CD4-positive, alpha-beta memory T cell (primary cell): ENCODE data around the gene C9orf152. TPM values are rescaled to one million over a fixed set of nuclear protein-coding genes. Genes with fewer than 3 reads are reported as not detected.
"Not testable (repeated sequence)": the region's sequence is repeated elsewhere in the genome, so short reads cannot be mapped to it uniquely, and the experiment has no call there.

Source experiments
- CTCF ChIA-PET: fragments of 350-600 bp; sonication (Branson Sonifier 250); formaldehyde crosslinking; loops from one replicate; lab custom pipeline; 2021; ENCODE audit warnings: inconsistent platforms; ENCODE audit not compliant: partially characterized antibody; lab: Charles Lee
- POLR2A ChIA-PET: fragments of 350-600 bp; sonication (Branson Sonifier 250); formaldehyde crosslinking; loops from one replicate; lab custom pipeline; 2021; ENCODE audit not compliant: partially characterized antibody; lab: Charles Lee
- DNase-seq, 5 donors: peaks; one replicate each; pipeline versions ENCODE4 v3.0.0 to v3.0.0-alpha.2; 2020 to 2022; ENCODE audit warnings: mixed read lengths in 1 of 5
- H3K27ac ChIP-seq: one replicate; pipeline ENCODE4 v1.7.0; 2013; ENCODE audit warnings: low read depth, low read length
- H3K27me3 ChIP-seq: 2 replicates; pipeline ENCODE4 v1.7.0; 2013; ENCODE audit warnings: mild to moderate bottlenecking, low read length, moderate library complexity; ENCODE audit not compliant: insufficient read depth
- H3K36me3 ChIP-seq: 2 replicates; pipeline ENCODE4 v1.7.0; 2013; ENCODE audit warnings: mild to moderate bottlenecking, low read length, moderate library complexity; ENCODE audit not compliant: insufficient read depth
- H3K4me1 ChIP-seq: 2 replicates; pipeline ENCODE4 v1.7.0; 2013; ENCODE audit warnings: mild to moderate bottlenecking, low read length, moderate library complexity; ENCODE audit not compliant: insufficient read depth
- H3K4me3 ChIP-seq, 2 donors: one replicate each; pipeline ENCODE4 v1.7.0; 2013; ENCODE audit warnings: low read length in 2 of 2, mild to moderate bottlenecking in 1 of 2
- H3K9me3 ChIP-seq, 2 donors: one replicate each; pipeline ENCODE4 v1.7.0; 2013; ENCODE audit warnings: low read length in 2 of 2, control low read depth in 1 of 2; ENCODE audit not compliant: control insufficient read depth in 1 of 2
- H3K27ac Mint-ChIP-seq, 7 donors: one replicate each; pipeline ENCODE4 v1.8.0; 2020 to 2021; ENCODE audit warnings: mixed read lengths in 7 of 7, mild to moderate bottlenecking in 6 of 7, inconsistent platforms in 3 of 7, moderate library complexity in 3 of 7
- H3K27me3 Mint-ChIP-seq, 2 donors: one replicate each; pipeline ENCODE4 v1.8.0; 2020 to 2021; ENCODE audit warnings: mixed read lengths in 2 of 2
- H3K36me3 Mint-ChIP-seq, 2 donors: one replicate each; pipeline ENCODE4 v1.8.0; 2020 to 2021; ENCODE audit warnings: mixed read lengths in 2 of 2, inconsistent platforms in 1 of 2, mild to moderate bottlenecking in 1 of 2
- H3K4me1 Mint-ChIP-seq, 4 donors: one replicate each; pipeline ENCODE4 v1.8.0; 2020 to 2021; ENCODE audit warnings: mixed read lengths in 4 of 4, mild to moderate bottlenecking in 1 of 4
- H3K4me3 Mint-ChIP-seq, 8 donors: one replicate each; pipeline ENCODE4 v1.8.0; 2020 to 2021; ENCODE audit warnings: mixed read lengths in 8 of 8, mild to moderate bottlenecking in 7 of 8, moderate library complexity in 6 of 8, inconsistent platforms in 3 of 8
- H3K9me3 Mint-ChIP-seq, 8 donors: one replicate each; pipeline ENCODE4 v1.8.0; 2020 to 2021; ENCODE audit warnings: mixed read lengths in 8 of 8, mild to moderate bottlenecking in 5 of 8, inconsistent platforms in 3 of 8, moderate library complexity in 1 of 8
- intact Hi-C: fragments of 100-400 bp; cut with micrococcal nuclease; formaldehyde crosslinking; loops from one replicate; pipeline ENCODE4 v1.15.1; 2023
- polyA plus RNA-seq, 2 donors: library from polyadenylated mRNA; unstranded; fragments of 300-500 nt; fragmentation: Illumina TruSeq; gene quantifications; one replicate each; pipeline ENCODE4 v1.2.3, GENCODE V29; 2021
- total RNA-seq, 2 experiments: library from RNA; stranded (reverse); gene quantifications; one replicate each; pipeline ENCODE4 v1.2.3, GENCODE V29; 2021

The C9orf152 gene
- total and polyA plus RNA-seq, 4 experiments from 2014 or later: not detected

DNA sequence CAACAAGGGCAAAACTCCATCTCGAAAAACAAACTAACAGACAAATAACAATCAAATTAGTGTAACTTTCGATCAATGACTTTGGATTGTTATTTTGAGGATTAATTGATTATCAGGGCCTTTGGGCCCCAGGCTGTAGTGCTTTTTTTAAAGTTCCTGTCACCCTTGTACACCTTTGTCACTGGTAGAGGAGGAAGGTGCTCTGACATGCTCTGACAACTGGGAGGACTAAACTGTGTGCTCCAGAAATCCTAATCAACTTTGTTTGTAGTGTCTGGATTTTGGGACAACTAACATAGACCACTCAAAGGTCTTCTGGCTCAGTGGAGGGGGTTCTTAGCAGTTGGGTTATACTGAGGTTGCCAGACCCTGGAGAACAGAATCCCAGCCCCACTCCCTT is 46.5 kb upstream of the C9orf152 start:
- intact Hi-C loops: loop anchor here (10.0 kb wide), 1 partner anchor 100 kb away; no protein-coding TSS in a partner anchor
- H3K27me3 Mint-ChIP-seq: no peaks in the 10 kb centered on the region
- no peaks in the 10 kb centered on the region for H3K9me3 Mint-ChIP-seq
- H3K27ac Mint-ChIP-seq: peak overlapping the region; percentile 48 to 98 (median 91)
- DNase-seq: no peak
- peaks cover 40% of the 10 kb centered on the region for H3K4me1 ChIP-seq
- peaks cover 30 to 47% (median 41%) of the 10 kb centered on the region in 4 donors for H3K4me1 Mint-ChIP-seq
- no peak overlapping the region for H3K4me3 ChIP-seq
- POLR2A ChIA-PET: no interaction called here
- CTCF ChIA-PET: no interaction called here
- no peaks in the 10 kb centered on the region for H3K27me3 ChIP-seq
- H3K36me3 ChIP-seq: peaks cover 7% of the 10 kb centered on the region
- H3K4me3 Mint-ChIP-seq: peak overlapping the region; percentile 94 to 99 (median 96)
- no peak overlapping the region for H3K27ac ChIP-seq
- H3K9me3 ChIP-seq: no peaks in the 10 kb centered on the region
- peaks cover 6 to 20% of the 10 kb centered on the region in 2 donors for H3K36me3 Mint-ChIP-seq

DNA sequence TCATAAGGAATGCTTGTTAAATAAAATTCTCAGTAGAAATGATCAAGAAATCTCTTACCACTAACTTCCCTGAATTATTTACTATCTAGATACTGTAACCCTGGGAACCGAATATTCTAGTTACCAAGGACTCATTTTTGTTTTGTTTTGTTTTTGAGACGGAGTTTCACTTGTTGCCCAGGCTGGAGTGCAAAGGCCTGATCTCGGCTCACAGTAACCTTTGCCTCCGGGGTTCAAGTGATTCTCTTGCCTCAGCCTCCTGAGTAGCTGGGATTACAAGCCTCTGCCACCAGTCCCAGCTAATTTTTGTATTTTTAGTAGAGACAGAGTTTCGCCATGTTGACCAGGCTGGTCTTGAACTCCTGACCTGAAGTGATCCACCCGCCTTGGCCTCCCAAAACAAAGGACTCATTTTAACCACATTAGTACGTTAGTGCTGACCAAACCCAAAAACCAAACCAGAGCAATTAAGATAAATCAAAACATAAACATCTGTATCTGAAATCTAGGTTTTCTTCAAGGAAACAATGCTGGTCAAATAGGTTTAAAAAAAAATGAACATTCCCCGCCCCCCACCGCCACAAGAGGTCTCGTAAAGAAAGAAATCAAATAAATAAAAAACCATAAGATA is 44.7 kb upstream of the C9orf152 start:
- intact Hi-C loops: loop anchor here (10.0 kb wide), 1 partner anchor 98 kb away; no protein-coding TSS in a partner anchor
- Mint-ChIP-seq H3K4me1 (peaks cover 30 to 46% (median 40%) of the 10 kb centered on the region in 4 donors), H3K4me3 (peak overlapping the region in 7 of 8 donors; percentile 22 to 99 (median 54)), H3K27ac (peak overlapping the region; percentile 51 to 96 (median 86)), H3K27me3 (no peaks in the 10 kb centered on the region), H3K9me3 (no peaks in the 10 kb centered on the region), H3K36me3 (peaks cover 15 to 32% of the 10 kb centered on the region in 2 donors)
- ChIA-PET CTCF (no interaction called here), POLR2A (no interaction called here)
- H3K27ac ChIP-seq: no peak overlapping the region
- peaks cover 12% of the 10 kb centered on the region for H3K36me3 ChIP-seq
- H3K9me3 ChIP-seq: no peaks in the 10 kb centered on the region
- H3K4me1 ChIP-seq: peaks cover 40% of the 10 kb centered on the region
- H3K27me3 ChIP-seq: no peaks in the 10 kb centered on the region
- H3K4me3 ChIP-seq: no peak overlapping the region
- peak in 3 of 5 donors; percentile 21 to 46 (median 31) for DNase-seq

DNA sequence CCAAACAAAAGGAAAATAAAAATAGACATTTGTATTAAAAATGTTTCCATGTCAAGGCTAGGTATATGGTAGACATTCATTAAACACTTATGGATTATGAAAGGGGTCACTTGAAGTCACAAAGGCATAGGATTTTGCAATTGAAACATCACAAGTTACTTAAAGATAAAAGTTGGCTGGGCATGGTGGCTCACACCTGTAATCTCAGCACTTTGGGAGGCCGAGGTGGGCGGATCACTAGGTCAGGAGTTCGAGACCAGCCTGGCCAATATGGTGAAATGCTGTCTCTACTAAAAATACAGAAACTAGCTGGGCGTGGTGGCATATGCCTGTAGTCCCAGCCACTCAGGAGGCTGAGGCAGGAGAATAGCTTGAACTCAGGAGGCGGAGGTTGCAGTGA is 43.8 kb upstream of the C9orf152 start:
- peaks cover 12% of the 10 kb centered on the region for H3K36me3 ChIP-seq
- peaks cover 33% of the 10 kb centered on the region for H3K4me1 ChIP-seq
- peaks cover 15 to 32% of the 10 kb centered on the region in 2 donors for H3K36me3 Mint-ChIP-seq
- H3K27me3 Mint-ChIP-seq, POLR2A ChIA-PET, H3K9me3 ChIP-seq, CTCF ChIA-PET, H3K27ac ChIP-seq, H3K9me3 Mint-ChIP-seq, H3K4me3 ChIP-seq, DNase-seq, H3K27me3 ChIP-seq: not testable (repeated sequence)
- peak overlapping the region in 5 of 7 donors; percentile 12 to 90 (median 43) for H3K27ac Mint-ChIP-seq
- H3K4me1 Mint-ChIP-seq: peaks cover 24 to 37% (median 32%) of the 10 kb centered on the region in 4 donors
- intact Hi-C loops: loop anchor here (10.0 kb wide), 1 partner anchor 97 kb away; no protein-coding TSS in a partner anchor
- peak overlapping the region in 1 of 8 donors; percentile 15 for H3K4me3 Mint-ChIP-seq

GRCh38 chr9:110251212-110251611 is 43.3 kb upstream of the C9orf152 start:
- Histone ChIP-seq H3K4me3 (no peak overlapping the region), H3K27ac (no peak overlapping the region), H3K36me3 (peaks cover 12% of the 10 kb centered on the region), H3K27me3 (no peaks in the 10 kb centered on the region), H3K9me3 (no peaks in the 10 kb centered on the region), H3K4me1 (peaks cover 33% of the 10 kb centered on the region)
- Mint-ChIP-seq H3K36me3 (peaks cover 21 to 36% of the 10 kb centered on the region in 2 donors), H3K27ac (peak overlapping the region in 3 of 7 donors; percentile 46 to 80 (median 47)), H3K4me1 (peaks cover 24 to 35% (median 32%) of the 10 kb centered on the region in 4 donors), H3K4me3 (no peak overlapping the region), H3K9me3 (no peaks in the 10 kb centered on the region), H3K27me3 (no peaks in the 10 kb centered on the region)
- DNase-seq: no peak
- CTCF ChIA-PET: no interaction called here
- intact Hi-C loops: loop anchor here (10.0 kb wide), 1 partner anchor 96 kb away; no protein-coding TSS in a partner anchor
- POLR2A ChIA-PET: no interaction called here

DNA sequence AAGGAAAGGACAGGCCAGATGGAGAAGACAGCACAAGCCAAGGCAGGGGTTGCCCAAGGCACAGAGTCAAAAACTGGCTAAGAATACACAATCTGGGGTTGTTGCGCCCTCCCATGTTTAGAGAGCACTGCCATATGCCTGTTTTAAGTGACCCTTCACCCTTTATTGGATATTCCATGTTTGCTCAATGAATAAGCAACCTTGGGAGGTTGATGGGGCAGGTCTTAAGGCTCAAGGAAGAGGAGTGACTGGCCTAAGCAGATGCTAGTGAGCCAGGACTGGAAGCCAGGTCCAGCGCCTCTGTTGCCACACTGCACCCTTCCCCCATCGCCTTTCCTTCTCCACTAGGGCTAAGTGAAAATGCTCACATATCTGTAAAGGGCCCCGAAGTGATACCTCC is 41.6 kb upstream of the C9orf152 start:
- H3K36me3 ChIP-seq: peaks cover 12% of the 10 kb centered on the region
- POLR2A ChIA-PET: no interaction called here
- Mint-ChIP-seq H3K4me3 (no peak overlapping the region), H3K27me3 (no peaks in the 10 kb centered on the region), H3K36me3 (peaks cover 23 to 37% of the 10 kb centered on the region in 2 donors), H3K9me3 (no peaks in the 10 kb centered on the region), H3K27ac (no peak overlapping the region), H3K4me1 (peaks cover 17 to 26% (median 24%) of the 10 kb centered on the region in 4 donors)
- CTCF ChIA-PET: interaction anchor here (0.6 kb wide), 1 partner anchor 20 kb away, joined by 3 read pairs; no protein-coding TSS in a partner anchor
- no peak overlapping the region for H3K4me3 ChIP-seq
- intact Hi-C loops: loop anchor here (10.0 kb wide), 1 partner anchor 95 kb away; no protein-coding TSS in a partner anchor
- no peaks in the 10 kb centered on the region for H3K9me3 ChIP-seq
- DNase-seq: no peak
- no peaks in the 10 kb centered on the region for H3K27me3 ChIP-seq
- no peak overlapping the region for H3K27ac ChIP-seq
- H3K4me1 ChIP-seq: peaks cover 25% of the 10 kb centered on the region

- Histone ChIP-seq H3K27ac (no peak overlapping the region), H3K4me3 (no peak overlapping the region), H3K4me1 (peaks cover 13% of the 10 kb centered on the region), H3K27me3 (no peaks in the 10 kb centered on the region), H3K9me3 (no peaks in the 10 kb centered on the region), H3K36me3 (peaks cover 16% of the 10 kb centered on the region)
- H3K27ac Mint-ChIP-seq: no peak overlapping the region
- intact Hi-C loops: no loop called here
- POLR2A ChIA-PET: no interaction called here
- H3K27me3 Mint-ChIP-seq: no peaks in the 10 kb centered on the region
- no peak overlapping the region for H3K4me3 Mint-ChIP-seq
- no peaks in the 10 kb centered on the region for H3K9me3 Mint-ChIP-seq
- no peak for DNase-seq
- H3K4me1 Mint-ChIP-seq: peaks cover 11 to 16% (median 13%) of the 10 kb centered on the region in 4 donors
- CTCF ChIA-PET: interaction anchor here (0.9 kb wide), 1 partner anchor 9 kb away, joined by 3 read pairs; no protein-coding TSS in a partner anchor
- H3K36me3 Mint-ChIP-seq: peaks cover 27 to 43% of the 10 kb centered on the region in 2 donors
Measured at GRCh38 chr9:110248361-110248760, 40.4 kb upstream of the C9orf152 start.

- DNase-seq: no peak
- no peak overlapping the region for H3K4me3 Mint-ChIP-seq
- ChIA-PET POLR2A (no interaction called here), CTCF (no interaction called here)
- H3K9me3 Mint-ChIP-seq: no peaks in the 10 kb centered on the region
- no peaks in the 10 kb centered on the region for H3K27me3 ChIP-seq
- H3K4me1 Mint-ChIP-seq: peaks cover 0 to 4% (median 3%) of the 10 kb centered on the region in 4 donors
- no peaks in the 10 kb centered on the region for H3K27me3 Mint-ChIP-seq
- peaks cover 18% of the 10 kb centered on the region for H3K36me3 ChIP-seq
- intact Hi-C loops: no loop called here
- H3K9me3 ChIP-seq: no peaks in the 10 kb centered on the region
- H3K4me3 ChIP-seq: no peak overlapping the region
- H3K27ac Mint-ChIP-seq: peak overlapping the region in 1 of 7 donors; percentile 8
- no peak overlapping the region for H3K27ac ChIP-seq
- H3K4me1 ChIP-seq: no peaks in the 10 kb centered on the region
- H3K36me3 Mint-ChIP-seq: peaks cover 36 to 50% of the 10 kb centered on the region in 2 donors
Measured at GRCh38 chr9:110246214-110246613, 38.3 kb upstream of the C9orf152 start.
